Measurements from ENCODE around the gene EWSR1. TPM values are rescaled to one million over a fixed set of nuclear protein-coding genes. Genes with fewer than 3 reads are reported as not detected.

EWSR1 gene
- total and polyA plus RNA-seq, 2 donors (not counting 3 experiments of a cell fraction or from before 2014, with no cell fraction given): 305 to 588 TPM

DNA sequence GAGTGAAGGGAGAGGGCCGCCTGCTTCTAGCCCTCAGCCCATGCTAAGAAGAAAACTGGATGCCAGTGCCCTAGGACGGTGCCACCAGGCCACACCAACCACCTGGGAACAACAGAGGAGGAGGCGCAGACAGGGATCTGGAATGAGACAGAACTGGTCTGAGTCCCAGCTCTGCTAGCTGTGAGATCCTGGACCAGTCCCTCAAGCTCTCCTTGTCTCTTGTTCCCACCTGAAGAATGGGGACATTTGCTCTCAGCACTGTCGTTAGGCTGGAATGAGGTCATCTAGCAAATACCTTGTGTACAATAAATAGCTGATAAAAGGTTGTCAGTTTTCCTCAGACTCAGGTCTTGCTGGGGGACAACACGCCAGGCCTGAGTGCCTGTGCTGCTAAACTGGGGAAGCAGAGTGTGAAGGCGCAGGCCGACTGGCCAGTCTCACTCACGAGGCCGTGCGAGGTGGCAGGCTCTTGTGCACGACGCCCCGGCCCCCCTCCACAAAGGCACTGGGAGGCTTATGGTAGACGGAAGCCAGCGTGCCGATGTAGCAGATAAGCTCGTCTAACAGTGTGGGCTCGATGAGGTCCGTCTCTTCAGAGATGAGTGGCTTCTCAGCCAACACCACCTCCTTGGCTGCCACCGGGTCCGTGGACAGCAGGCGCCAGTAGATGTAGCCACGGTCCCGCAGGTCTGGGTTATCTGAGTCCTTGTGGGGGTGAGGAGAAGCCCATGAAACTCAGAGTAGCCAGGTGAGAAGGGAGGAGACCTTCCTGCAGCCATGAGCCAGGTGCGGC is 73.2 kb downstream of the EWSR1 start:
- TF ChIP-seq MYC (IDR thresholded peaks at IDR 0.05; ENCODE audit: low read depth, low read length) (no peak), POLR2AphosphoS5 (IDR thresholded peaks at IDR 0.05; ENCODE audit: insufficient read depth, low read depth, low read length) (no peak), JUN (IDR thresholded peaks at IDR 0.05; ENCODE audit: borderline replicate concordance, insufficient read depth, insufficient read length, low read depth) (no peak), POLR2A (IDR thresholded peaks at IDR 0.05; ENCODE audit: low read depth, low read length) (no peak), EZH2 (IDR thresholded peaks at IDR 0.05; ENCODE audit: borderline replicate concordance, low read depth, low read length, severe bottlenecking) (no peak), GATA2 (IDR thresholded peaks at IDR 0.05; ENCODE audit: insufficient read depth, insufficient read length, low read depth, low read length) (no peak), FOS (IDR thresholded peaks at IDR 0.05; ENCODE audit: borderline replicate concordance, insufficient read depth, low read length) (no peak)
- TF ChIP-seq, protein P1, sequence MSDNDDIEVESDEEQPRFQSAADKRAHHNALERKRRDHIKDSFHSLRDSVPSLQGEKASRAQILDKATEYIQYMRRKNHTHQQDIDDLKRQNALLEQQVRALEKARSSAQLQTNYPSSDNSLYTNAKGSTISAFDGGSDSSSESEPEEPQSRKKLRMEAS (IDR thresholded peaks at IDR 0.05; ENCODE audit: insufficient read depth, insufficient read length): no peak
- TF ChIP-seq, protein P2, sequence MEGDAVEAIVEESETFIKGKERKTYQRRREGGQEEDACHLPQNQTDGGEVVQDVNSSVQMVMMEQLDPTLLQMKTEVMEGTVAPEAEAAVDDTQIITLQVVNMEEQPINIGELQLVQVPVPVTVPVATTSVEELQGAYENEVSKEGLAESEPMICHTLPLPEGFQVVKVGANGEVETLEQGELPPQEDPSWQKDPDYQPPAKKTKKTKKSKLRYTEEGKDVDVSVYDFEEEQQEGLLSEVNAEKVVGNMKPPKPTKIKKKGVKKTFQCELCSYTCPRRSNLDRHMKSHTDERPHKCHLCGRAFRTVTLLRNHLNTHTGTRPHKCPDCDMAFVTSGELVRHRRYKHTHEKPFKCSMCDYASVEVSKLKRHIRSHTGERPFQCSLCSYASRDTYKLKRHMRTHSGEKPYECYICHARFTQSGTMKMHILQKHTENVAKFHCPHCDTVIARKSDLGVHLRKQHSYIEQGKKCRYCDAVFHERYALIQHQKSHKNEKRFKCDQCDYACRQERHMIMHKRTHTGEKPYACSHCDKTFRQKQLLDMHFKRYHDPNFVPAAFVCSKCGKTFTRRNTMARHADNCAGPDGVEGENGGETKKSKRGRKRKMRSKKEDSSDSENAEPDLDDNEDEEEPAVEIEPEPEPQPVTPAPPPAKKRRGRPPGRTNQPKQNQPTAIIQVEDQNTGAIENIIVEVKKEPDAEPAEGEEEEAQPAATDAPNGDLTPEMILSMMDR (IDR thresholded peaks at IDR 0.05; ENCODE audit: extremely low read depth in 1 of 2, insufficient read depth in 1 of 2, low read depth in 1 of 2, low read length in 2 of 2): no peak
- H3K4me2 ChIP-seq (ENCODE audit: insufficient read depth, low read length): no peak overlapping the region
- ChIA-PET POLR2A (no interaction called here), CTCF (no interaction called here)
- H3K36me3 ChIP-seq (ENCODE audit: control insufficient read depth in 2 of 2, extremely low read depth in 1 of 2, insufficient read depth in 2 of 2, low read length in 2 of 2): peaks cover 13 to 76% of the 10 kb centered on the region in 2 experiments
- H3K9me1 ChIP-seq (replicated peaks; ENCODE audit: control insufficient read depth, extremely low read depth, insufficient read depth, low read length): no peaks in the 10 kb centered on the region
- no TSS peak for BruUV-seq (replicated peaks)
- no peaks in the 10 kb centered on the region for H3K79me2 ChIP-seq (ENCODE audit: control insufficient read depth, insufficient read depth, low read length)
- no peak overlapping the region for H3K9ac ChIP-seq (replicated peaks; ENCODE audit: extremely low read depth, insufficient read depth, low read length)
- dilution Hi-C loops (cut with MboI; ENCODE audit: extremely low pct_ligation_motif_present, low sequenced_read_pairs): no loop called here
- H3K4me3 ChIP-seq (replicated peaks in 1 of 3; ENCODE audit: insufficient read depth in 1 of 3, low read depth in 1 of 3, low read length in 3 of 3): no peak overlapping the region
- no peaks in the 10 kb centered on the region for H3K9me3 ChIP-seq (replicated peaks; ENCODE audit: control insufficient read depth, insufficient read depth, low read length)
- H3K4me1 ChIP-seq (ENCODE audit: control insufficient read depth, extremely low read depth, insufficient read depth, low read length): no peaks in the 10 kb centered on the region
- H3K27me3 ChIP-seq (ENCODE audit: control insufficient read depth in 2 of 2, insufficient read depth in 2 of 2, low read length in 2 of 2): no peaks in the 10 kb centered on the region
- H2AFZ ChIP-seq (ENCODE audit: low read depth, low read length): no peak overlapping the region
- H4K20me1 ChIP-seq (replicated peaks; ENCODE audit: control insufficient read depth, extremely low read depth, insufficient read depth, low read length): no peaks in the 10 kb centered on the region
- H3K27ac ChIP-seq (ENCODE audit: insufficient read depth, low read depth, low read length): no peak overlapping the region
- intact Hi-C loops (cut with micrococcal nuclease): no loop called here
- FAIRE-seq (no peak), DNase-seq (ENCODE audit: low read depth, low spot score) (no peak)

Measured in endothelial cell of umbilical vein (primary cell).